Esophagus muscularis mucosa (tissue), 4 donors: Measurements from ENCODE around the gene PNPLA7.

Source experiments
- CTCF ChIP-seq, 3 experiments: fragments of 200-600 bp in 2 of 3; fragments of 450-650 bp in 1 of 3; sonication (generic) in 2 of 3; IDR thresholded peaks; one replicate each; pipeline ENCODE4 v1.5.1; 2017 to 2019; ENCODE audit warnings: antibody characterized with exemption in 3 of 3, mild to moderate bottlenecking in 2 of 3, moderate library complexity in 1 of 3
- EP300 ChIP-seq: sonication (generic); formaldehyde crosslinking; IDR thresholded peaks from one replicate; pipeline ENCODE4 v1.6.1; 2017; ENCODE audit warnings: antibody characterized with exemption
- POLR2A ChIP-seq: fragments of 450-650 bp; IDR thresholded peaks from one replicate; pipeline ENCODE4 v1.6.1; 2017; ENCODE audit warnings: antibody characterized with exemption, moderate library complexity, mild to moderate bottlenecking, low read depth
- POLR2AphosphoS5 ChIP-seq, 2 donors: sonication (generic); formaldehyde crosslinking; IDR thresholded peaks; one replicate each; pipeline ENCODE4 v1.6.1; 2017; ENCODE audit warnings: antibody characterized with exemption in 2 of 2

GRCh38 chr9:137583957-137584356 is 33.8 kb upstream of the PNPLA7 start:
- TF ChIP-seq CTCF (IDR thresholded peaks at IDR 0.05) (no peak), POLR2A (no peak), POLR2AphosphoS5 (IDR thresholded peaks at IDR 0.05) (no peak), EP300 (no peak)
